Uterine smooth muscle cell (primary cell): Measurements from ENCODE around the gene DNAH2. TPM values are rescaled to one million over a fixed set of nuclear protein-coding genes. Genes with fewer than 3 reads are reported as not detected.

ENCODE experiments used
- total RNA-seq: library from RNA; depleted of rRNA; stranded (reverse); fragments of >200 nt; gene quantifications from 2 replicates; pipeline ENCODE4 v1.2.3, GENCODE V29; 2014

Gene DNAH2, protein sequence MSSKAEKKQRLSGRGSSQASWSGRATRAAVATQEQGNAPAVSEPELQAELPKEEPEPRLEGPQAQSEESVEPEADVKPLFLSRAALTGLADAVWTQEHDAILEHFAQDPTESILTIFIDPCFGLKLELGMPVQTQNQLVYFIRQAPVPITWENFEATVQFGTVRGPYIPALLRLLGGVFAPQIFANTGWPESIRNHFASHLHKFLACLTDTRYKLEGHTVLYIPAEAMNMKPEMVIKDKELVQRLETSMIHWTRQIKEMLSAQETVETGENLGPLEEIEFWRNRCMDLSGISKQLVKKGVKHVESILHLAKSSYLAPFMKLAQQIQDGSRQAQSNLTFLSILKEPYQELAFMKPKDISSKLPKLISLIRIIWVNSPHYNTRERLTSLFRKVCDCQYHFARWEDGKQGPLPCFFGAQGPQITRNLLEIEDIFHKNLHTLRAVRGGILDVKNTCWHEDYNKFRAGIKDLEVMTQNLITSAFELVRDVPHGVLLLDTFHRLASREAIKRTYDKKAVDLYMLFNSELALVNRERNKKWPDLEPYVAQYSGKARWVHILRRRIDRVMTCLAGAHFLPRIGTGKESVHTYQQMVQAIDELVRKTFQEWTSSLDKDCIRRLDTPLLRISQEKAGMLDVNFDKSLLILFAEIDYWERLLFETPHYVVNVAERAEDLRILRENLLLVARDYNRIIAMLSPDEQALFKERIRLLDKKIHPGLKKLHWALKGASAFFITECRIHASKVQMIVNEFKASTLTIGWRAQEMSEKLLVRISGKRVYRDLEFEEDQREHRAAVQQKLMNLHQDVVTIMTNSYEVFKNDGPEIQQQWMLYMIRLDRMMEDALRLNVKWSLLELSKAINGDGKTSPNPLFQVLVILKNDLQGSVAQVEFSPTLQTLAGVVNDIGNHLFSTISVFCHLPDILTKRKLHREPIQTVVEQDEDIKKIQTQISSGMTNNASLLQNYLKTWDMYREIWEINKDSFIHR (N-terminal part only)
- 0.22 and 0.37 TPM in 2 replicates for total RNA-seq

DNA sequence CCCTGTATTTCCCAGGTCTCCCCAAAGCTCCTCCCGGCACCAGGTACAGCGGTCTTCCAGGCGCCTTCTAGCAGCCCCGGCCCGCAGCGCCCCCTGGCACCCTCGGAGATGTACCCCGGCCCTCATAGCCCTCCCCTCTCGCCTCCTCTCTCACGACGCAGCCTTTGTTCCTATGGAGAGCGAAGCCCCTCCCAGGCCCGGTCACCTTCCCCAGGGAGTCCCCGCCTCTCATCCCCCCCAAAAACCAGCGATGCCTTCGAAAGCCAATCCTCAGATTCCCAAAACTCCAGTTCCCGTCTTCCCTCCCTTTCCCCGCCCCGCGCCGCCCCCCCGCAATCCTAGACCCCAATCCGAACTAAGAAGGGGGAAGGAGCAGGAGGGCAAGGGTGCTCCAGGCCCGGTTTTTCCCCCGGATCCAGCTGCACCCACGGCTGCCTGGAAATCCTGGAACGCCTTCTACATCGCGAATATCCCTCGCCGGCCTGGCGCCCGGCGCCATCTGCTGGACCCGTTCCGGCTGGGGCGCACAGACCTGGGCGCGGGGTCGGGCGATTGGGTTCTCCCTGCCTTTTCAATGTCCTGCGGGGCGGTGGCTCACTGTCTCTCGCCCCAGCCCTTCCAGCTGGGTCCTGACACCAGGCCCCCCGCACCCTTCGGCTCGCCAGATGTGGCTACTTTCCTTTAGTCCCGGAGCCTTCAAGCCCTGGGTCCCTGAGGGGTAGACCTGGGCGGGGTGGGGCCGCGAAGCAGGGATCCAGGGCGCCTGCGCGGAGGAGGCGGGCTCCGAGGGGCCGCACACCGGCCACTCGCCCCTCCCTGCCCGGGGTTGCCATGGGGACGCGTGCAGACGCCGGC is at the start of gene DNAH2:
Gene DNAH2 (plus strand): TSS at position 844 of the 855 bp plus-strand sequence. CDS start 1,991 bp downstream, outside the sequence.

DNA sequence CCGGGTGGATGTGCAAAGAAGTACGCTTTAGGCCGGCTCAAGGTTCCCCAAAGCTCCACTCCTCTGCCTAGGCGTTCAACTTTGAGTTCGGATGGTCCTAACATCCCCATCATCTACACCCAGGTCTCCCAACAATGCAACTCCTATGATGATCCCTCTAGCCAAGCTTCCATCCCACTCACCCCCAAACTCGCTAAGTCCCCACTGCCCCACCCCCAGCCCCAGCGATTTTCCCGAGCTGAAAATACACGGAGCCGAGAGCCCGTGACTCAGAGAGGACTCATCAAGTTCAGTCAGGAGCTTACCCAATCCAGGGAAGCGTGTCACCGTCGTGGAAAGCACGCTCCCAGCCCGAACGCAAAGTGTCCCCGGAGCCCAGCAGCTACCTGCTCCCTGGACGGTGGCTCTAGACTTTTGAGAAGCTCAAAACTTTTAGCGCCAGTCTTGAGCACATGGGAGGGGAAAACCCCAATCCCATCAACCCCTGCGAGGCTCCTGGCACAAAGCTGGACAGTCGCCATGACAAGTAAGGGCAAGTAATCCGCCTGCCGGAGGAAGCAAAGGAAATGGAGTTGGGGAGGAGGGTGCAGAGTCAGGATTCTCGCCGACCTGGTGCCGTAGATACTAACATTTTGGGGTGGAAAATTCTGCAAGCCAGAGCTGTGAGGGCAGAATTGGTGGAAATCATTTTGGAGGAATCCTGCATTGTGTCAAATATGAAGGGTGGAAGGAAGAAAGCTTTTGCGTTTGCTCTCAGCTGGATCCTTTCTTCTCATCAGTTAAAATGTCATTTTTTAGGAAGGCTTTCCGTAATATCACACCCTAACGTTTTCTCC is 30.3 kb upstream of the DNAH2 start, which contains the start of gene TP53:
Gene TP53 (minus strand): TSS at position 419 of the 836 bp plus-strand sequence. CDS start 10,896 bp downstream, outside the sequence.

DNA sequence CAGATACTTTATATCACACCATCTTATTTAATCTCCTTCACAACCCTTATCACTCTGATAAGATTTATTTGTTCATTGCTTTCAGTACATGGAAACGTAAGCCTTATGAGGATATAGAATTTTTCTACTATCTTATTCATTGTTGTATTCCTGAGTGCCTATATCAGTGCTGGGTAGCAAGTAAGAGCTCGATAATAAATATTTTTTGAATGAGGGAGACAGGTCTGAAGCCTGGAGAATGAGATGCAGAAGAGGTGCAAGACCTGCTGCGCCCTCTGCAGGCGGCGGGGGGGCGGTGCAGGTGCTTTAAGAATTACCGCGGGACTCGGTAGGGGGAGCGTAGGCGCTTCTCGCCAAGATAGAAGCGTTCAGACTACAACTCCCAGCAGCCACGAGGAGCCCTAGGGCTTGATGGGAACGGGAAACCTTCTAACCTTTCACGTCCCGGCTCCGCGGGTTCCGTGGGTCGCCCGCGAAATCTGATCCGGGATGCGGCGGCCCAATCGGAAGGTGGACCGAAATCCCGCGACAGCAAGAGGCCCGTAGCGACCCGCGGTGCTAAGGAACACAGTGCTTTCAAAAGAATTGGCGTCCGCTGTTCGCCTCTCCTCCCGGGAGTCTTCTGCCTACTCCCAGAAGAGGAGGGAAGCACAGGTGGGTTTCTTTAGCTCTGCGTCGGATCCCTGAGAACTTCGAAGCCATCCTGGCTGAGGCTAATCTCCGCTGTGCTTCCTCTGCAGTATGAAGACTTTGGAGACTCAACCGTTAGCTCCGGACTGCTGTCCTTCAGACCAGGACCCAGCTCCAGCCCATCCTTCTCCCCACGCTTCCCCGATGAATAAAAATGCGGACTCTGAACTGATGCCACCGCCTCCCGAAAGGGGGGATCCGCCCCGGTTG is 29.4 kb upstream of the DNAH2 start, which contains the start of gene WRAP53:
Gene WRAP53 (plus strand): TSS at position 570 of the 900 bp plus-strand sequence. CDS start 172 bp downstream, at position 742.

DNA sequence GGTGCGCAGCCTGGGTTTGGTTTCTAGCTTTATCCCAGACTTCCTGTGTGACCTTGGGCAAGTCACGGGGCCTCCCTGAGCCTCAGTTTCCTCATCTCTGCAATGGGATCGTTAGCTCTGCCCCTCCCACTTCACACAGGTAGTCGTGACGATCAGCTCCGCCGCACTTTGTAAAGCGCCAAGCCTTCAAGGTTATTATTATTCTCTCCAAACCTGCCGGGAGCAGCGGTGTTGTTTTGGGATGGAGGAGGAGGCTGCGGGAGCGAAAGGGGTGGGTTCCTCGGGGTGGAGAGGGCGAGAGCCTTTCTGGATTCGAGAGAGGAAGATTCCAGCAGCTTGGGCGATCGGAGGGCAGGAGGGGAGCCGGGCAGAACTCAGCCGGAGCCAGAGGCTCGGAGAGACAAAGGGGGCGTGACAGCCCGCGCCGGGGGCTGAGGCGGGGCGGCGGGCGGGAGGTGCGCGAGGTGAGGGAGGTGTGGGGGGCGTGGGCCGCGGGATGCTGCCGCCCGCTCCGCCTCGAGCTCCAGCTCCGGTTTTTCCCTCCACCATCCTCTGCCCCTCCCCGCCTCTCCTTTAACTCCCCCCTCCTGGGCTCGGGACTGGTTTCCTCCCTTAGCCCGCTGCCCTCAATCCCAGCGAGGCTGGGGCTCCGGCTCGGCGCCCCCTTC is 12.8 kb upstream of the DNAH2 start, which contains the start of gene EFNB3:
Gene EFNB3 (plus strand): TSS at position 602 of the 668 bp plus-strand sequence. CDS start 397 bp downstream, outside the sequence.

DNA sequence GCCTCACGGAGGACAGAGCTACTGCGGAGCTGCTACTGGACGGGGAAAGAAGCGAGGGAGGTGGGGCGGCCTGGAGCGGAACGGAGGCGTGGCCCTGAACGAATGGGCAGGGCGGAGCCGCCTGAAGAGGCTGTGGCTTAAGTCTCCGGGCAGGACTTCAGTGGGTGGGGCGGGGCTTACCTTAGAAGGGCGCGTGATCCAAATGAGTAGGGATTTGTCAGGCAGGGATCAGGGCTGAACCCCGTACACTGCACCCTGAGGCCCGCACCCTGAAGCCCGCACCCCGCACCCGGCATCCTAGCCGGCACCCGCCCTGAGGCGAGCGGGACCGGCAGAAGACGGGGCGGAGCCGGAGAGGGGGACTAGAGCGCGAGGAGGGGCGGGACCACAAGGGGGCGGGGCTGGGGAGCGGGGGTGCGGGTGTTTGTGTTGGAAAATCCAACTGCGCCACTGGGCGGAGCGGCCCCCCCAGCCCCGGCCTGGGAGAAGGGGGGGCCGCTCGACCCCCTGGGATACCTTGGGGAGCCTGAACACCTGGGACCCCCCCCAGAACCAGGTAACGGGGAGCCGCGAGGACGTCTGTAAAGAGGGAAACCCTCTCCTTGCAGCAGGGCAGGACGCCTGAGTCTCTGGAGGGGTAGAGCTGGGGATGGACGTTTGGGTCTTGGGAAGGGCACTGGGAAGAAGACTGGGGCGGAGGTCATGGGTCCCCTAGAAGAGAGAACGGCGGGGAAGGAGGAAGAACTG is 116.4 kb downstream of the DNAH2 start, which contains the start of gene KDM6B:
Gene KDM6B (plus strand): TSS at position 423 of the 747 bp plus-strand sequence. CDS start 11,338 bp downstream, outside the sequence.

DNA sequence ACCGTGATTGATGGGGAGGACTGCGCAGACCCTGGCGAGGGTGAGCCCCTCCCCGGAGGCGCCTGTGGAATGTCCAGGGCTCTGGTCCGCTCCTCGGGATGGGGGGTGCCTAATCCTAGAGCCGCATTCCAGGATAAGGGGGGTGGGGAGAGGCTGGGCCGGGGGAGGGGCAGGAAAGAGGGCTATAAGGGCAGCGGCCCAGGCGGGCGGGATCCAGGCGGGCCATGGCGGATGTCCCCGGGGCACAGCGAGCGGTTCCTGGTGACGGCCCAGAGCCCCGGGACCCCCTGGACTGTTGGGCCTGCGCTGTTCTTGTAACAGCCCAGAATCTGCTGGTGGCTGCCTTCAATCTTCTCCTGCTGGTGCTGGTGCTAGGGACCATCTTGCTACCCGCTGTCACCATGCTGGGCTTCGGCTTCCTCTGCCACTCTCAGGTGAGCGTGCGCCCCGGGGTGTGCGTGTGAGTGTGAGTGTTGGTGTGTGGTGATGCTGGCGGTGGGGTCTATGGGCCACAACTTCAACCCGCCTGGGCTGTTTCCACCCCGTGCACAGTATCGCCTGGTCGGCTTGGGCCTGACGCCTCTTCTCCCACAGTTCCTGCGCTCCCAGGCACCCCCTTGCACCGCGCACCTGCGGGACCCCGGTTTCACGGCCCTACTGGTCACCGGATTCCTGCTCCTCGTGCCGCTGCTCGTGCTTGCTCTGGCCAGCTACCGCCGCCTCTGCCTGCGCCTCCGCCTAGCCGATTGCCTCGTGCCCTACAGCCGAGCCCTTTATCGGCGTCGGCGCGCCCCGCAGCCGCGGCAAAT is 137.5 kb downstream of the DNAH2 start, which contains the start of gene TMEM88:
Gene TMEM88 (plus strand): TSS at position 216 of the 809 bp plus-strand sequence. CDS start 9 bp downstream, at position 225.

DNA sequence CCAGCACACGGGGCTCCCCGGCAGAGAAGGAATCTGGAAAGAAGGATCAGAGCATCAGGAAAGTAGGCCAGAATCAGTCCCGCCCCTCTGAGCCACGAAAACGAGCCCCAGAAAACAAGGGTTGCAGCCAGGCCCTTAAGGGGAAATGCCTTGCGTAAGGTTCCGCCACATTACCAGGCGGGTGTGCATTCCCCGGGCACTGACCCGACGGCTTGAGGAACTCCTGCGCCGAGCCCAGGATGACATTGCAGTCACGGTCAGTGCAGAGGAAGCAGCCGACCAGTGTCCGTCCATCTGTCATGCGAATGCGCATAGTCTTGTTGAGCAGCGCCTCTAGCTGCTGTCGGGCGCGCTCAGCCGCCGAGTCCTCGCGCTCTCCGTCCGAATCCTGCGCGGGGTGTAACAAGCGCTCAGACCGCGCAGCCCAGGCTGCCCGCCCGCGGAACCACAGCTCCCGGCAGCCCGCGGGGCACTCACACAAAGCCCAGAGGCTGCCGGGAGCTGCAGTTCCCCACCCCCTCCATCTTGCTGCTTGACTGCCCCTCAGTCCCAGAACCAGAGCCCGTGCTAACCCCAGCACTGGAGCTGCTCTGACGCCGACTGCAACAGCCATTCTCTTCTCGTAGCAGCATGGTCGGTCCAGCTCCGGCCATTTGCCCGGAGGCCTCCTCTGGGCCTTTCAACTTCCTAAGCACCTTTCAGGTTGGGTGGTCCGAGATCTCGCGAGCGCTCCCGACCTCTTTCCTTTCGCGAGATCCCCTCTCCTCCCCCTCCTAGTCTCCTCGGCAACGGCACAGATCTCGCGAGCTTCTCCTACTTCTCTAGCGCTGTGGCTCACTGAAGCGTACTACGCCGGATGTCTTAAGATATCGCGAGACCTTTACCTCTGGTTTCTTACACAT is 139.5 kb downstream of the DNAH2 start, which contains the start of gene NAA38:
Gene NAA38 (minus strand): TSS at position 749 of the 902 bp plus-strand sequence. CDS start 96 bp downstream, at position 653.

DNA sequence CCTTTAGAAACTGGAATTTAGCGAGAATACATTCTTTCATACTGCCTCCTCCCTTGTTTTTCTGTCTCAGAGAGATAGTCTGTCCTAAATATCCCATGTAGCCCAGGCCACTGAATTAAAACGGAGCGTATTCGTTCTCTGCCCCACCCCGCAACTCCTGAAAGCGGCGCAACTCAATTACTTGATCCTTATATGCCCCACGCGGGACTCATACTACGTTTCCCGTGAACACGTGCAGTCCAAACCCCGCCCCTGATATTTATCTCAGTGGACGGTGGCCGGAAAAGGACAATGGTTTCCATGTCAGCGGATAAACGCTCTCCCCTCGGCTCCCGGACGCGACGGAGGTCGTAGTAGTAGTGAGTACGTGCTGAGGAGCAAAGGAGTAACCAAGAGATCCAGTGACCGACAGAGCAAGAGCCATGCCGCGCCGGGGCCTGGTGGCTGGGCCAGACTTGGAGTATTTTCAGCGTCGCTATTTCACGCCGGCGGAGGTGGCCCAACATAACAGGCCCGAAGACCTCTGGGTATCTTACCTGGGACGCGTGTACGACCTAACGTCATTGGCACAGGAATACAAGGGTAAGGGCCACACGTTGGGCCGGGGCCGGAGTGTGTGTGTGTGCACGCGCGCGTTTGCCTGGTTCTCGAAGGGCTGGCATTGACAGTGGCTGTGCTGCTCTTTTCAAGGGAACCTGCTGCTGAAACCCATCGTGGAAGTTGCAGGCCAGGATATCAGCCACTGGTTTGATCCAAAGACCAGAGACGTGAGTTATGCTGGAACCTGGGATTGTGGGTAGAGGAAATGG is 140.4 kb downstream of the DNAH2 start, which contains the start of gene CYB5D1:
Gene CYB5D1 (plus strand): TSS at position 291 of the 809 bp plus-strand sequence. CDS start 132 bp downstream, at position 423.

Other genes with a start within 250 kb of the DNAH2 start
- 14.8 and 24.1 TPM in 2 replicates for gene ZBTB4, start 238.1 kb upstream of the DNAH2 start, total RNA-seq
- not detected in 2 replicates for gene SLC35G6, start 236.3 kb upstream of the DNAH2 start, total RNA-seq
- 90.6 and 114 TPM in 2 replicates for gene POLR2A, start 233.4 kb upstream of the DNAH2 start, total RNA-seq
- 6.1 and 10.0 TPM in 2 replicates for gene TNFSF12, start 168.7 kb upstream of the DNAH2 start, total RNA-seq
- 0.44 and 0.75 TPM in 2 replicates for gene TNFSF13, start 159.0 kb upstream of the DNAH2 start, total RNA-seq
- gene SENP3, start 155.8 kb upstream of the DNAH2 start, total RNA-seq: 73.1 and 83.8 TPM in 2 replicates
- 12.8 and 16.2 TPM in 2 replicates for gene CD68, start 138.1 kb upstream of the DNAH2 start, total RNA-seq
- gene MPDU1, start 133.9 kb upstream of the DNAH2 start, total RNA-seq: 77.5 and 140 TPM in 2 replicates
- 0.12 and 0.33 TPM in 2 replicates for gene SOX15, start 127.7 kb upstream of the DNAH2 start, total RNA-seq
- gene FXR2, start 102.8 kb upstream of the DNAH2 start, total RNA-seq: 62.0 and 65.4 TPM in 2 replicates
- 30.0 and 43.9 TPM in 2 replicates for gene SAT2, start 89.9 kb upstream of the DNAH2 start, total RNA-seq
- 0.11 and 0.37 TPM in 2 replicates for gene SHBG, start 87.6 kb upstream of the DNAH2 start, total RNA-seq
- not detected in 2 replicates for gene ATP1B2, start 66.8 kb upstream of the DNAH2 start, total RNA-seq
- gene TP53, start 30.3 kb upstream of the DNAH2 start, total RNA-seq: 14.9 and 23.9 TPM in 2 replicates
- 4.6 and 9.8 TPM in 2 replicates for gene WRAP53, start 29.3 kb upstream of the DNAH2 start, total RNA-seq
- 0.11 and 0.12 TPM in 2 replicates for gene EFNB3, start 12.5 kb upstream of the DNAH2 start, total RNA-seq
- 5.1 and 7.5 TPM in 2 replicates for gene KDM6B, start 116.5 kb downstream of the DNAH2 start, total RNA-seq
- gene TMEM88, start 137.3 kb downstream of the DNAH2 start, total RNA-seq: 0.22 and 0.50 TPM in 2 replicates
- gene NAA38, start 139.8 kb downstream of the DNAH2 start, total RNA-seq: 59.4 and 81.0 TPM in 2 replicates
- gene CYB5D1, start 140.3 kb downstream of the DNAH2 start, total RNA-seq: 9.0 and 12.8 TPM in 2 replicates
- 135 and 232 TPM in 2 replicates for gene CHD3, start 171.0 kb downstream of the DNAH2 start, total RNA-seq
- 2.5 TPM in 2 replicates for gene RNF227, start 198.5 kb downstream of the DNAH2 start, total RNA-seq
- gene KCNAB3, start 212.1 kb downstream of the DNAH2 start, total RNA-seq: 0.75 and 1.00 TPM in 2 replicates
- gene TRAPPC1, start 214.2 kb downstream of the DNAH2 start, total RNA-seq: 46.6 and 48.2 TPM in 2 replicates
- gene CNTROB, start 214.5 kb downstream of the DNAH2 start, total RNA-seq: 27.2 and 44.9 TPM in 2 replicates